HG02981 (cell line): ENCODE results near the gene STRAP.
A peak's percentile ranks its signal among the peaks of the same experiment; 100 is the strongest.
"Not testable (repeated sequence)": the region's sequence is repeated elsewhere in the genome, so short reads cannot be mapped to it uniquely, and the experiment has no call there.

Experiments
- ATAC-seq: cut with Tn5 transposase; IDR thresholded peaks from one replicate; pipeline ENCODE4 v1.9.1; 2021; ENCODE audit warnings: mild to moderate bottlenecking, moderate library complexity; ENCODE audit not compliant: unreplicated experiment

STRAP gene

GRCh38 chr12:15868186-15868585 is 14.0 kb upstream of the STRAP start:
- ATAC-seq: no peak

GRCh38 chr12:15873556-15873955 is 8.6 kb upstream of the STRAP start:
- no peak for ATAC-seq

GRCh38 chr12:15874556-15875145 is 7.5 kb upstream of the STRAP start:
- ATAC-seq: not testable (repeated sequence)

GRCh38 chr12:15875863-15876262 is 6.3 kb upstream of the STRAP start:
- ATAC-seq: no peak

GRCh38 chr12:15879413-15879812 is 2.8 kb upstream of the STRAP start:
- no peak for ATAC-seq

GRCh38 chr12:15880721-15881120 is 1.5 kb upstream of the STRAP start:
- ATAC-seq: no peak

- no peak for ATAC-seq
These were observed 1.3 kb downstream of the STRAP start for GRCh38 chr12:15883536-15883935.

- no peak for ATAC-seq
These were observed 4.3 kb downstream of the STRAP start for GRCh38 chr12:15886372-15887042.

- ATAC-seq: no peak
These were observed 5.0 kb downstream of the STRAP start for GRCh38 chr12:15887043-15887817.

GRCh38 chr12:15892645-15893259 is 10.6 kb downstream of the STRAP start:
- no peak for ATAC-seq

- ATAC-seq: no peak
These were observed 11.1 kb downstream of the STRAP start for GRCh38 chr12:15893260-15893659.

- no peak for ATAC-seq
These were observed 14.7 kb downstream of the STRAP start for GRCh38 chr12:15896867-15897266.

- no peak for ATAC-seq
These were observed 15.2 kb downstream of the STRAP start for GRCh38 chr12:15897433-15897832.

- ATAC-seq: peak; percentile 64
These were observed 17.2 kb downstream of the STRAP start for GRCh38 chr12:15899282-15899870.

GRCh38 chr12:15904378-15904920 is 22.3 kb downstream of the STRAP start:
- ATAC-seq: no peak

- ATAC-seq: no peak
These were observed 28.3 kb downstream of the STRAP start for GRCh38 chr12:15910468-15910863.

- peak; percentile 87 for ATAC-seq
These were observed 28.9 kb downstream of the STRAP start, which contains the start of gene DERA for GRCh38 chr12:15910864-15911721. TSS of gene DERA (plus strand) at chr12:15911332. CDS start at chr12:15911384, 52 bp downstream.

GRCh38 chr12:15911931-15912330 is 29.7 kb downstream of the STRAP start:
- ATAC-seq: not testable (repeated sequence)

GRCh38 chr12:15914131-15914530 is 31.9 kb downstream of the STRAP start:
- ATAC-seq: not testable (repeated sequence)

GRCh38 chr12:15918066-15918465 is 35.9 kb downstream of the STRAP start:
- no peak for ATAC-seq
